IPS-15b (cell line): ENCODE results near the gene ANKFN1.

Experiments
- H3K27me3 ChIP-seq: one replicate; pipeline ENCODE4 v1.6.1; 2013; ENCODE audit warnings: low read length; ENCODE audit not compliant: control insufficient read depth, insufficient read depth
- H3K36me3 ChIP-seq: one replicate; pipeline ENCODE4 v1.6.1; 2013; ENCODE audit warnings: low read length; ENCODE audit not compliant: control insufficient read depth, insufficient read depth
- H3K4me1 ChIP-seq: one replicate; pipeline ENCODE4 v1.6.1; 2013; ENCODE audit warnings: mild to moderate bottlenecking, low read length; ENCODE audit not compliant: control insufficient read depth, insufficient read depth
- H3K4me3 ChIP-seq: one replicate; pipeline ENCODE4 v1.5.1; 2013; ENCODE audit warnings: low read depth, low read length
- H3K9ac ChIP-seq: one replicate; pipeline ENCODE4 v1.6.1; 2013; ENCODE audit warnings: low read depth, mild to moderate bottlenecking, low read length
- H3K9me3 ChIP-seq: one replicate; pipeline ENCODE4 v1.6.1; 2013; ENCODE audit warnings: mild to moderate bottlenecking, low read length; ENCODE audit not compliant: control insufficient read depth, insufficient read depth

ANKFN1 gene

GRCh38 chr17:56125830-56126819 lies 27.1 kb upstream of the ANKFN1 start:
- Histone ChIP-seq H3K4me1 (no peaks in the 10 kb centered on the region), H3K27me3 (no peaks in the 10 kb centered on the region), H3K9me3 (no peaks in the 10 kb centered on the region), H3K36me3 (no peaks in the 10 kb centered on the region), H3K4me3 (no peak overlapping the region), H3K9ac (no peak overlapping the region)

GRCh38 chr17:56130026-56130425 lies 23.2 kb upstream of the ANKFN1 start:
- H3K9ac ChIP-seq, result no peak overlapping the region
- H3K27me3 ChIP-seq, result no peaks in the 10 kb centered on the region

GRCh38 chr17:56130631-56131030 lies 22.6 kb upstream of the ANKFN1 start:
- no peaks in the 10 kb centered on the region for H3K4me1 ChIP-seq
- H3K4me3 ChIP-seq, result no peak overlapping the region
- no peaks in the 10 kb centered on the region for H3K36me3 ChIP-seq
- no peaks in the 10 kb centered on the region for H3K9me3 ChIP-seq
- H3K27me3 ChIP-seq, result no peaks in the 10 kb centered on the region
- H3K9ac ChIP-seq, result no peak overlapping the region

More at GRCh38 chr17:56130026-56130425, 23.2 kb upstream of the ANKFN1 start:
- no peaks in the 10 kb centered on the region for H3K9me3 ChIP-seq
- no peaks in the 10 kb centered on the region for H3K4me1 ChIP-seq
- H3K4me3 ChIP-seq, result no peak overlapping the region
- no peaks in the 10 kb centered on the region for H3K36me3 ChIP-seq

- Histone ChIP-seq H3K36me3 (no peaks in the 10 kb centered on the region), H3K9me3 (no peaks in the 10 kb centered on the region), H3K4me1 (no peaks in the 10 kb centered on the region), H3K27me3 (no peaks in the 10 kb centered on the region), H3K9ac (no peak overlapping the region), H3K4me3 (no peak overlapping the region)
Measured at GRCh38 chr17:56131431-56131830, 21.8 kb upstream of the ANKFN1 start.

GRCh38 chr17:56136301-56136700 lies 17.0 kb upstream of the ANKFN1 start:
- no peaks in the 10 kb centered on the region for H3K27me3 ChIP-seq
- no peaks in the 10 kb centered on the region for H3K9me3 ChIP-seq
- H3K4me1 ChIP-seq, result no peaks in the 10 kb centered on the region
- H3K9ac ChIP-seq, result no peak overlapping the region
- no peaks in the 10 kb centered on the region for H3K36me3 ChIP-seq
- no peak overlapping the region for H3K4me3 ChIP-seq

- no peaks in the 10 kb centered on the region for H3K4me1 ChIP-seq
- H3K9ac ChIP-seq, result no peak overlapping the region
- H3K36me3 ChIP-seq, result no peaks in the 10 kb centered on the region
- no peaks in the 10 kb centered on the region for H3K27me3 ChIP-seq
- H3K9me3 ChIP-seq, result no peaks in the 10 kb centered on the region
- no peak overlapping the region for H3K4me3 ChIP-seq
Measured at GRCh38 chr17:56141046-56141839, 12.0 kb upstream of the ANKFN1 start.

- Histone ChIP-seq H3K9me3 (no peaks in the 10 kb centered on the region), H3K4me1 (no peaks in the 10 kb centered on the region)
Measured at GRCh38 chr17:56142325-56142724, 10.9 kb upstream of the ANKFN1 start.

GRCh38 chr17:56142781-56143180 lies 10.5 kb upstream of the ANKFN1 start:
- Histone ChIP-seq H3K4me3 (no peak overlapping the region), H3K27me3 (no peaks in the 10 kb centered on the region), H3K36me3 (no peaks in the 10 kb centered on the region), H3K4me1 (no peaks in the 10 kb centered on the region), H3K9ac (no peak overlapping the region), H3K9me3 (no peaks in the 10 kb centered on the region)

More at GRCh38 chr17:56142325-56142724, 10.9 kb upstream of the ANKFN1 start:
- Histone ChIP-seq H3K9ac (no peak overlapping the region), H3K4me3 (no peak overlapping the region), H3K27me3 (no peaks in the 10 kb centered on the region), H3K36me3 (no peaks in the 10 kb centered on the region)

- no peaks in the 10 kb centered on the region for H3K27me3 ChIP-seq
- no peak overlapping the region for H3K9ac ChIP-seq
- H3K36me3 ChIP-seq, result no peaks in the 10 kb centered on the region
- no peak overlapping the region for H3K4me3 ChIP-seq
- no peaks in the 10 kb centered on the region for H3K9me3 ChIP-seq
- H3K4me1 ChIP-seq, result no peaks in the 10 kb centered on the region
Measured at GRCh38 chr17:56144223-56144622, 9.1 kb upstream of the ANKFN1 start.

- H3K4me3 ChIP-seq, result no peak overlapping the region
- no peaks in the 10 kb centered on the region for H3K36me3 ChIP-seq
- H3K9me3 ChIP-seq, result no peaks in the 10 kb centered on the region
- H3K4me1 ChIP-seq, result no peaks in the 10 kb centered on the region
- H3K9ac ChIP-seq, result no peak overlapping the region
- no peaks in the 10 kb centered on the region for H3K27me3 ChIP-seq
Measured at GRCh38 chr17:56146534-56146933, 6.7 kb upstream of the ANKFN1 start.

- H3K36me3 ChIP-seq, result no peaks in the 10 kb centered on the region
- no peaks in the 10 kb centered on the region for H3K27me3 ChIP-seq
- no peaks in the 10 kb centered on the region for H3K4me1 ChIP-seq
- H3K9me3 ChIP-seq, result no peaks in the 10 kb centered on the region
- H3K4me3 ChIP-seq, result no peak overlapping the region
- no peak overlapping the region for H3K9ac ChIP-seq
Measured at GRCh38 chr17:56148333-56148732, 4.9 kb upstream of the ANKFN1 start.
